Glomerular endothelial cell (primary cell): ENCODE data around the gene INPP5A. TPM values are rescaled to one million over a fixed set of nuclear protein-coding genes. Genes with fewer than 3 reads are reported as not detected.
"Not testable (repeated sequence)": the region's sequence is repeated elsewhere in the genome, so short reads cannot be mapped to it uniquely, and the experiment has no call there.

Source experiments
- DNase-seq: peaks from one replicate; pipeline ENCODE4 v3.0.0-alpha.2; 2011; ENCODE audit warnings: low read depth, low spot score; ENCODE audit errors: extremely low read depth
- total RNA-seq: library from RNA; depleted of rRNA; stranded (reverse); fragments of >200 nt; gene quantifications from 2 replicates; pipeline ENCODE4 v1.2.3, GENCODE V29; 2015

INPP5A gene
- total RNA-seq, 1 donor from 2014 or later: 43.9 TPM

GRCh38 chr10:132787495-132788179 lies 250.1 kb downstream of the INPP5A start:
- DNase-seq: no peak

GRCh38 chr10:132788180-132788830 lies 250.7 kb downstream of the INPP5A start:
- DNase-seq: no peak

GRCh38 chr10:132788831-132789219 lies 251.2 kb downstream of the INPP5A start:
- DNase-seq: no peak

GRCh38 chr10:132789659-132790148 lies 252.1 kb downstream of the INPP5A start:
- DNase-seq: no peak

- no peak for DNase-seq
Measured at GRCh38 chr10:132790470-132790869, 252.9 kb downstream of the INPP5A start.

- DNase-seq: no peak
Measured at GRCh38 chr10:132790934-132791829, 253.6 kb downstream of the INPP5A start.

GRCh38 chr10:132792099-132792498 lies 254.5 kb downstream of the INPP5A start:
- DNase-seq: not testable (repeated sequence)

GRCh38 chr10:132792796-132793195 lies 255.2 kb downstream of the INPP5A start:
- DNase-seq: no peak

- DNase-seq: no peak
Measured at GRCh38 chr10:132793213-132793612, 255.6 kb downstream of the INPP5A start.

GRCh38 chr10:132793871-132794849 lies 256.6 kb downstream of the INPP5A start:
- no peak for DNase-seq

- DNase-seq: no peak
Measured at GRCh38 chr10:132796846-132797245, 259.3 kb downstream of the INPP5A start.

- DNase-seq: not testable (repeated sequence)
Measured at GRCh38 chr10:132797986-132798385, 260.4 kb downstream of the INPP5A start.

- DNase-seq: no peak
Measured at GRCh38 chr10:132798403-132798802, 260.8 kb downstream of the INPP5A start.

GRCh38 chr10:132798876-132799275 lies 261.3 kb downstream of the INPP5A start:
- no peak for DNase-seq

GRCh38 chr10:132799865-132800264 lies 262.3 kb downstream of the INPP5A start:
- DNase-seq: no peak

GRCh38 chr10:132802048-132802447 lies 264.5 kb downstream of the INPP5A start:
- no peak for DNase-seq

- no peak for DNase-seq
Measured at GRCh38 chr10:132802694-132803320, 265.2 kb downstream of the INPP5A start.

- no peak for DNase-seq
Measured at GRCh38 chr10:132803416-132804210, 266.0 kb downstream of the INPP5A start.

- DNase-seq: no peak
Measured at GRCh38 chr10:132804287-132804686, 266.7 kb downstream of the INPP5A start.
